HL-60 (cell line): ENCODE measurements around the gene KCNN4.

ENCODE experiments used
- DNase-seq, 2 experiments: peaks; one replicate each; pipeline ENCODE4 v3.0.0-alpha.2; 2010 to 2020; ENCODE audit warnings: low read depth in 1 of 2, low spot score in 1 of 2
- H3K27ac ChIP-seq: fragments of 250-450 bp; sonication (Bioruptor Pico); replicated peaks from 2 replicates; pipeline ENCODE4 v1.5.1; 2020; ENCODE audit warnings: mild to moderate bottlenecking, moderate library complexity
- H3K27me3 ChIP-seq: fragments of 250-450 bp; sonication (Bioruptor Pico); 2 replicates; pipeline ENCODE4 v1.5.1; 2021; ENCODE audit warnings: mild to moderate bottlenecking, moderate library complexity; ENCODE audit not compliant: insufficient read depth, poor library complexity, severe bottlenecking
- H3K4me3 ChIP-seq: replicated peaks from 2 replicates; pipeline ENCODE4 v1.5.1; 2011; ENCODE audit warnings: mild to moderate bottlenecking, control low read depth, low read length; ENCODE audit not compliant: insufficient read depth
- GABPA ChIP-seq: IDR thresholded peaks from 2 replicates; pipeline ENCODE4 v1.6.1; 2012; ENCODE audit warnings: low read depth
- POLR2AphosphoS5 ChIP-seq: IDR thresholded peaks from 2 replicates; pipeline ENCODE4 v1.6.1; 2012; ENCODE audit warnings: low read depth
- SPI1 ChIP-seq: IDR thresholded peaks from 2 replicates; pipeline ENCODE4 v1.6.1; 2012; ENCODE audit warnings: low read depth, mild to moderate bottlenecking, borderline replicate concordance
- TF ChIP-seq, protein P1 (sequence below): IDR thresholded peaks from one replicate; pipeline ENCODE4 v1.5.1; 2011; ENCODE audit warnings: low read length, control low read depth, inconsistent platforms; ENCODE audit not compliant: insufficient read depth
- TF ChIP-seq, protein P2 (sequence below): IDR thresholded peaks from 2 replicates; pipeline ENCODE4 v1.6.1; 2012; ENCODE audit warnings: low read depth; ENCODE audit not compliant: insufficient replicate concordance

Gene KCNN4

DNA sequence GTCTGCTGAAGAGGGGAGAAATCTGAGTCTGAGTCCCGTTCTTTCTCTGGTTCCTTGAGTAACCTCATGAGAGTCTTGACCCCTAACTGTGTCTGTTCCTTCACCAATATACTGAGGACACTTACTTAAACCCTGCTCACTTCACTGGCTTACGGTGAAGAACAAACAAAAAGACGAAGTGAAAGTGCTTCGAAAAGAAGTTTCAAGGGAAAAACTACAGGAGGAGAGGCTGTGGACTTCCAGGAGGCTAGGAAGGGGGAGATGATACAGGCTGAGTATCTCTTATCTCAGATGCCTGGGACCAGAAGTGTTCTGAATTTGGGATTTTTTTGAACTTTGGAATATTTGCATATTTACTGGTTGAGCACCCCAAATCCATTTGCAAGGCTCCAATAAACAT is 32.1 kb downstream of the KCNN4 start:
- TF ChIP-seq, protein P1, sequence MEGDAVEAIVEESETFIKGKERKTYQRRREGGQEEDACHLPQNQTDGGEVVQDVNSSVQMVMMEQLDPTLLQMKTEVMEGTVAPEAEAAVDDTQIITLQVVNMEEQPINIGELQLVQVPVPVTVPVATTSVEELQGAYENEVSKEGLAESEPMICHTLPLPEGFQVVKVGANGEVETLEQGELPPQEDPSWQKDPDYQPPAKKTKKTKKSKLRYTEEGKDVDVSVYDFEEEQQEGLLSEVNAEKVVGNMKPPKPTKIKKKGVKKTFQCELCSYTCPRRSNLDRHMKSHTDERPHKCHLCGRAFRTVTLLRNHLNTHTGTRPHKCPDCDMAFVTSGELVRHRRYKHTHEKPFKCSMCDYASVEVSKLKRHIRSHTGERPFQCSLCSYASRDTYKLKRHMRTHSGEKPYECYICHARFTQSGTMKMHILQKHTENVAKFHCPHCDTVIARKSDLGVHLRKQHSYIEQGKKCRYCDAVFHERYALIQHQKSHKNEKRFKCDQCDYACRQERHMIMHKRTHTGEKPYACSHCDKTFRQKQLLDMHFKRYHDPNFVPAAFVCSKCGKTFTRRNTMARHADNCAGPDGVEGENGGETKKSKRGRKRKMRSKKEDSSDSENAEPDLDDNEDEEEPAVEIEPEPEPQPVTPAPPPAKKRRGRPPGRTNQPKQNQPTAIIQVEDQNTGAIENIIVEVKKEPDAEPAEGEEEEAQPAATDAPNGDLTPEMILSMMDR, result no peak
- TF ChIP-seq SPI1, result no peak
- H3K4me3 ChIP-seq, result no peak overlapping the region
- no peak overlapping the region for H3K27ac ChIP-seq
- no peak for DNase-seq
- H3K27me3 ChIP-seq, result no peaks in the 10 kb centered on the region

DNA sequence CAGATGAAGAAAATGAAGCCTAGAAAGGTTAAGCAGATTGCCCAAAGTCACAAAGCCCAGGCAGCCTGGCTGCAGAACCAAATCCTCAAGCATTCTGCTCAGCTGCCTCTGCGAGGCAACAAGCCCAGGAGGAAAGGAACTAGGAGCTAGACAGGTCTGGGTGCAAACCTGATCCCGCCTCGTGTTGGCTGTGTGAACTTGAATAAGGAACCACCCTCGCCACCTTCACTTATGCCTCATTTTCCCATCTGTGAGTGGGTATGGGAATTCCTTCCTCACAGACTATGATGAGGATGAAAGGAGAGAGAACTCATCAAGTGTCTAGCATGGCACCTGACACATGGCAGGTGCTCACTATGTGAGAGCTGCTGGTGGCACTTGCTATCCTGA is 32.6 kb downstream of the KCNN4 start:
- TF ChIP-seq, protein P2, sequence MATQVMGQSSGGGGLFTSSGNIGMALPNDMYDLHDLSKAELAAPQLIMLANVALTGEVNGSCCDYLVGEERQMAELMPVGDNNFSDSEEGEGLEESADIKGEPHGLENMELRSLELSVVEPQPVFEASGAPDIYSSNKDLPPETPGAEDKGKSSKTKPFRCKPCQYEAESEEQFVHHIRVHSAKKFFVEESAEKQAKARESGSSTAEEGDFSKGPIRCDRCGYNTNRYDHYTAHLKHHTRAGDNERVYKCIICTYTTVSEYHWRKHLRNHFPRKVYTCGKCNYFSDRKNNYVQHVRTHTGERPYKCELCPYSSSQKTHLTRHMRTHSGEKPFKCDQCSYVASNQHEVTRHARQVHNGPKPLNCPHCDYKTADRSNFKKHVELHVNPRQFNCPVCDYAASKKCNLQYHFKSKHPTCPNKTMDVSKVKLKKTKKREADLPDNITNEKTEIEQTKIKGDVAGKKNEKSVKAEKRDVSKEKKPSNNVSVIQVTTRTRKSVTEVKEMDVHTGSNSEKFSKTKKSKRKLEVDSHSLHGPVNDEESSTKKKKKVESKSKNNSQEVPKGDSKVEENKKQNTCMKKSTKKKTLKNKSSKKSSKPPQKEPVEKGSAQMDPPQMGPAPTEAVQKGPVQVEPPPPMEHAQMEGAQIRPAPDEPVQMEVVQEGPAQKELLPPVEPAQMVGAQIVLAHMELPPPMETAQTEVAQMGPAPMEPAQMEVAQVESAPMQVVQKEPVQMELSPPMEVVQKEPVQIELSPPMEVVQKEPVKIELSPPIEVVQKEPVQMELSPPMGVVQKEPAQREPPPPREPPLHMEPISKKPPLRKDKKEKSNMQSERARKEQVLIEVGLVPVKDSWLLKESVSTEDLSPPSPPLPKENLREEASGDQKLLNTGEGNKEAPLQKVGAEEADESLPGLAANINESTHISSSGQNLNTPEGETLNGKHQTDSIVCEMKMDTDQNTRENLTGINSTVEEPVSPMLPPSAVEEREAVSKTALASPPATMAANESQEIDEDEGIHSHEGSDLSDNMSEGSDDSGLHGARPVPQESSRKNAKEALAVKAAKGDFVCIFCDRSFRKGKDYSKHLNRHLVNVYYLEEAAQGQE, result no peak
- no peak for TF ChIP-seq GABPA
- no peak for TF ChIP-seq SPI1
- TF ChIP-seq POLR2AphosphoS5, result no peak
- TF ChIP-seq, protein P1, result no peak
- Histone ChIP-seq H3K27me3 (no peaks in the 10 kb centered on the region), H3K4me3 (no peak overlapping the region), H3K27ac (no peak overlapping the region)
- no peak for DNase-seq

DNA sequence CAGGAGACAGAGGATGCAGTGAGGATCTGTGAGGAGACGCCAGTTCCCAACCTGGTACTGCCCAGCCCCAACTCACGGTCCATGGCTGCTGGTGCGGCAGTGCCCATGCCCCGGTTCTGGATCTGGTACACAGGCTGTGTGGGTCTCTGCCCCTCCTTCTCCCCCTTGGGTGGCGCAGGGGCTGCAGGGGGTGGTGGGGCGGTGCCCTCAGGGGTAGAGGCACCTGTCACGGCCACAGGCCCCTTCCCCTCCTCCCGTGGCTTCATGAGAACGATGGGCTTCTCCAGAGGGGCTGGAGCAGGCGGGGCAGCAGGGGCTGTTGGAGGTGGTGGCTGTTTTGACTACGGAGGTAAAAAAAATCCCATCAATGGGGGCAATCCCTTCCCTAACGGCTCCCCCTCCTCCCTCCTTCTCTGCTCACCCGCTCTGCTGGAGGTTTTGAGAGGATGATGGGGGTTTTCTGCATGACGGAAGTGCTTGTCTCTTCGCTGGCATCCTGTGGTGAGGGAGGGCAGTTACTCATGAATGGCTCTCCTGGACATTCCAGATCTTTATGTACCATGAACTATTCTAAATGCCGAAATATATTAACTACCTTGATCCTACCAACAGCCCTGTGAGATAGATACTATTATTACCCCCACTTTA is 33.1 kb downstream of the KCNN4 start:
- Histone ChIP-seq H3K27ac (no peak overlapping the region), H3K27me3 (no peaks in the 10 kb centered on the region), H3K4me3 (no peak overlapping the region)
- DNase-seq, result no peak
- TF ChIP-seq SPI1, result no peak

DNA sequence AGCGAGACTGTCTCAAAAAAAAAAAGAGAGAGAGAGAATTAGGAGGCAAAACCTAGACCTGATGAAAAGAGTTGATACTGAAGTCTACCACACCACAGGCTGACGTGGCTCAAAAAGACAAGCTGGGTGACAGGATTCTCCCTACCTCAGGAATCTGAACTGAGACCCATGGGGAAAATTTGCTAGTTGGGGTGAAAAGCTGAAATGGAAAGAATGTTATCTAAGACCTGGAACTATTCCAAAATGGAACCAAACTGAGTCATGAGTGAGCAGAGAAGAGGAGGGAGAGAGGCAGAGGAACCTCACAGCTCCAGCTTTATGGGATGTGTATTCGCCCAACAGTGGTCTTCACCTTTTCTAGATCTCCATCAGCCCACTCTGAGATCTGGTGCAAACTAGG is 37.7 kb downstream of the KCNN4 start:
- Histone ChIP-seq H3K4me3 (no peak overlapping the region), H3K27ac (no peak overlapping the region), H3K27me3 (no peaks in the 10 kb centered on the region)
- no peak for TF ChIP-seq POLR2AphosphoS5
- TF ChIP-seq GABPA, result no peak
- TF ChIP-seq SPI1, result no peak
- TF ChIP-seq, protein P1, result no peak
- TF ChIP-seq, protein P2, result no peak
- DNase-seq, result no peak
